ENCODE data around the gene ENTPD1. TPM values are rescaled to one million over a fixed set of nuclear protein-coding genes. Genes with fewer than 3 reads are reported as not detected.

ENTPD1 gene
- total and polyA plus RNA-seq, 9 of the 15 experiments (the other 6 are each of a cell fraction or from before 2014, with no cell fraction given) = 0.07 to 1.5 (median 0.37) TPM

DNA sequence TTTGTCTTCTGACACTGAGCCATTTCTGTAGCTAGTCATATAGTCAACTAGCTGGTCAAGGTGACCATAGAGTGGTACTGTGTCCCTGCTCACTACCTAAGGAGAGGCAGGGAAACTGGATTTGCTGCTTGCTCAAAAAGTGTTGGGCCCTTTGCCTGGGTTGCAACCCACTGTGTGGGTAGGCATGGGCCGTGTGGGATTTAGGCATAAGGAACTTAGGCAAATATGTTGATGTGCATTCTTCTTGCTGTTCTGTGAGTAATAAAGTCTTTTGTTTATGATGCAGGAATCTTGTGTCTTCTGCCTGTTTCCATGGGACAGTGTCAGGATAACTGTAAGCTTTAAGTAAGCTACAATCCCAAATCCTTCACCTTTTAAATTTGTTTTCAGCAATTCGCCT is 39.1 kb upstream of the ENTPD1 start:
- TF ChIP-seq XRCC3 (IDR thresholded peaks at IDR 0.05) (no peak), MCM3 (IDR thresholded peaks at IDR 0.05) (no peak), TEAD4 (IDR thresholded peaks at IDR 0.05; ENCODE audit: low read length) (no peak), TEAD4 (CRISPR knock-in tag; IDR thresholded peaks at IDR 0.05; ENCODE audit: borderline replicate concordance) (no peak), SPI1 (IDR thresholded peaks at IDR 0.05; ENCODE audit: borderline replicate concordance, low read depth, low read length) (no peak), SMAD2 (IDR thresholded peaks at IDR 0.05; ENCODE audit: low read depth, low read length) (no peak)
- TF ChIP-seq, protein P1, sequence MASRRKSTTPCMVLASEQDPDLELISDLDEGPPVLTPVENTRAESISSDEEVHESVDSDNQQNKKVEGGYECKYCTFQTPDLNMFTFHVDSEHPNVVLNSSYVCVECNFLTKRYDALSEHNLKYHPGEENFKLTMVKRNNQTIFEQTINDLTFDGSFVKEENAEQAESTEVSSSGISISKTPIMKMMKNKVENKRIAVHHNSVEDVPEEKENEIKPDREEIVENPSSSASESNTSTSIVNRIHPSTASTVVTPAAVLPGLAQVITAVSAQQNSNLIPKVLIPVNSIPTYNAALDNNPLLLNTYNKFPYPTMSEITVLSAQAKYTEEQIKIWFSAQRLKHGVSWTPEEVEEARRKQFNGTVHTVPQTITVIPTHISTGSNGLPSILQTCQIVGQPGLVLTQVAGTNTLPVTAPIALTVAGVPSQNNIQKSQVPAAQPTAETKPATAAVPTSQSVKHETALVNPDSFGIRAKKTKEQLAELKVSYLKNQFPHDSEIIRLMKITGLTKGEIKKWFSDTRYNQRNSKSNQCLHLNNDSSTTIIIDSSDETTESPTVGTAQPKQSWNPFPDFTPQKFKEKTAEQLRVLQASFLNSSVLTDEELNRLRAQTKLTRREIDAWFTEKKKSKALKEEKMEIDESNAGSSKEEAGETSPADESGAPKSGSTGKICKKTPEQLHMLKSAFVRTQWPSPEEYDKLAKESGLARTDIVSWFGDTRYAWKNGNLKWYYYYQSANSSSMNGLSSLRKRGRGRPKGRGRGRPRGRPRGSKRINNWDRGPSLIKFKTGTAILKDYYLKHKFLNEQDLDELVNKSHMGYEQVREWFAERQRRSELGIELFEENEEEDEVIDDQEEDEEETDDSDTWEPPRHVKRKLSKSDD (conservative IDR thresholded peaks at IDR 0.05; ENCODE audit: low read length) = no peak
- TF ChIP-seq, protein P2, sequence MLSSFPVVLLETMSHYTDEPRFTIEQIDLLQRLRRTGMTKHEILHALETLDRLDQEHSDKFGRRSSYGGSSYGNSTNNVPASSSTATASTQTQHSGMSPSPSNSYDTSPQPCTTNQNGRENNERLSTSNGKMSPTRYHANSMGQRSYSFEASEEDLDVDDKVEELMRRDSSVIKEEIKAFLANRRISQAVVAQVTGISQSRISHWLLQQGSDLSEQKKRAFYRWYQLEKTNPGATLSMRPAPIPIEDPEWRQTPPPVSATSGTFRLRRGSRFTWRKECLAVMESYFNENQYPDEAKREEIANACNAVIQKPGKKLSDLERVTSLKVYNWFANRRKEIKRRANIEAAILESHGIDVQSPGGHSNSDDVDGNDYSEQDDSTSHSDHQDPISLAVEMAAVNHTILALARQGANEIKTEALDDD (IDR thresholded peaks at IDR 0.05) = 0 out of 2 replicates have a peak, but pooled peaks have one; percentile 32
- BruUV-seq (replicated peaks) = no TSS peak
- CTCF ChIA-PET (ENCODE audit: low intra/inter-chr PET ratio) = no interaction called here

More for the DNA sequence above, 39.1 kb upstream of the ENTPD1 start:
- Histone ChIP-seq H4K20me1 (replicated peaks; ENCODE audit: control insufficient read depth, insufficient read depth, low read length) (no peaks in the 10 kb centered on the region), H3K4me1 (replicated peaks in 1 of 2; ENCODE audit: control insufficient read depth in 2 of 2, insufficient read depth in 2 of 2, low read length in 2 of 2) (peaks cover 0 to 5% of the 10 kb centered on the region in 2 experiments; a peak in 3 of 5 replicates), H3K27ac (ENCODE audit: extremely low read depth, low read depth, low read length) (no peak overlapping the region), H3K4me2 (ENCODE audit: insufficient read depth, low read length) (no peak overlapping the region), H3K79me2 (ENCODE audit: control insufficient read depth, insufficient read depth, low read length) (no peaks in the 10 kb centered on the region), H3K36me3 (ENCODE audit: control insufficient read depth, insufficient read depth, low read length) (no peaks in the 10 kb centered on the region), H3K9me3 (replicated peaks; ENCODE audit: control insufficient read depth, insufficient read depth, low read depth, low read length) (no peaks in the 10 kb centered on the region), H3K27me3 (ENCODE audit: control insufficient read depth in 2 of 2, insufficient read depth in 2 of 2, low read length in 2 of 2) (no peaks in the 10 kb centered on the region), H2AFZ (ENCODE audit: low read depth, low read length) (no peak overlapping the region), H3K4me3 (no peak overlapping the region), H3K9ac (ENCODE audit: insufficient read depth in 1 of 2, low read depth in 2 of 2, low read length in 2 of 2) (no peak overlapping the region), H3K9me1 (ENCODE audit: control insufficient read depth, insufficient read depth, low read length) (no peaks in the 10 kb centered on the region)
- in situ Hi-C loops (cut with MboI) = no loop called here
- intact Hi-C loops (cut with micrococcal nuclease) = no loop called here
- ATAC-seq (no peak), FAIRE-seq (no peak), DNase-seq (ENCODE audit: extremely low read depth in 1 of 4, low spot score in 3 of 4) (no peak)
- POLR2A ChIA-PET = interaction anchor here (0.7 kb wide), 1 partner anchor 413 kb away, joined by 3 read pairs; the partner anchor contains the start of gene ZNF518A
- WGBS (ENCODE audit: insufficient coverage, low coverage, missing lambda C conversion rate) = 9% methylated on average over 2 of the region's 2 CpGs

Data from K562 (cell line).